Stimulated activated naive CD8-positive, alpha-beta T cell treated with anti-CD3 and anti-CD28 coated beads, Interleukin-15, Interleukin-2, amounts not matched to agents 100 U/mL and 50 U/mL, for 24 hours (primary cell): Measurements from ENCODE around the gene PIP5KL1.
A peak's percentile ranks its signal among the peaks of the same experiment; 100 is the strongest.
"Not testable (repeated sequence)": the region's sequence is repeated elsewhere in the genome, so short reads cannot be mapped to it uniquely, and the experiment has no call there.

Source experiments
- ATAC-seq: fragments of 150-1000 bp; cut with Tn5 transposase; one replicate; pipeline ENCODE4 v1.10.0; 2021
- DNase-seq: peaks from one replicate; pipeline ENCODE4 v3.0.0; 2021

Gene PIP5KL1

DNA sequence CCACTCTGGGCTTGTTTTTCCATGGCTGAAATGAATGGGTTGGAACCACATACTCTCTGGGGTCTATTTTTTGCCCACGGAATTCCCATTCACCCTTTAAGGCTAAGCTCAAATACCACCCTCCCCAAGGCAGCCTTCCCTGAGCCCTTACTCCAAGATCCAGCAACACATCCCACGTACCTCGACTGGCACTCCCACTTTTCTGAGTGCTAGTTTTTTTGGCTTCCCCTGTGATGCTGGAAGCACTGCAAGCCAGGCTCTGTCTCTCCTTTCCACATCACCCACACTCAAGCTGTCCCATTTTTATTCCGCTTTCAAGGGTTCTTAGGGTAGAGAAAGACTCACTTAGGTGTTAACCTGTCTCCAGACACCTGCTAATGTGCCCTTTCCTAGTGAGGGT is 37.2 kb downstream of the PIP5KL1 start:
- DNase-seq = no peak
- ATAC-seq = no peak

DNA sequence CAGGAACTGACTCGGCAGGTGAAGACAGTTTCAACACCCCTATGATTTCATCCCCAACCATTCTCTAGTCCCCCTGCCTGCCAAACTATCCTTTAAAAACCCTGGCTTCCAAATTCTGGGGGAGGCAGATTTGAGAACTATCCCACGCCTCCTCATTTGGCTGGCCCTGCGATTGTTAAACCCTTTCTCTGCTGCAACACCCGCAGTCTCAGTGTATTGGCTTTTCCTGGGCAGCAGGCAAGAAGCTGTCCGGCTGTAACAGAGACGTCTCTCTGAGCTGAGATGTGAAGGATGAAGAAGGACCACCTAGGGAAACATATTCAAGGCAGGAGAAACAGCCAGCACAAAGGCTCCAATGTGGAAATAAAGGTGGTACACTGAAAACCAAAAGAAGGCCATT is 37.7 kb downstream of the PIP5KL1 start:
- DNase-seq = no peak
- ATAC-seq = no peak

DNA sequence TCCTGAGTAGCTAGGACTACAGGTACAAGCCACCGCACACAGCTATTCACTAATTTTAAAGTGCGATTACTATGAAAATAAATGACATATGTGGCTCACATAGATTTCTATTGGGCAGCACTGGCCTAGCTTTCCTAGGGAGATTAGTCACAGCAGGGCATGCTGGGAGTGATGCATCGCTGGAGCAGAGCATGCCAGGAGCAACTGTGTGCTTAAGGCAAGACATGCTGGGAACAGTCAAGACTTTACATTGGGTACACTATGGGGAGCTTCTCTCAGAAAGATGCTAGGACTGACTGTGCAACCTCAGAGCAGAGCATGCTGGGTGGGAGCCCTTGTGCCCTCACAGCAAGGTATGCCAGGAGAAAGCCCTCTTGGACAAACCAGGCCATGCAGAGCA is 40.5 kb downstream of the PIP5KL1 start:
- no peak for ATAC-seq

DNA sequence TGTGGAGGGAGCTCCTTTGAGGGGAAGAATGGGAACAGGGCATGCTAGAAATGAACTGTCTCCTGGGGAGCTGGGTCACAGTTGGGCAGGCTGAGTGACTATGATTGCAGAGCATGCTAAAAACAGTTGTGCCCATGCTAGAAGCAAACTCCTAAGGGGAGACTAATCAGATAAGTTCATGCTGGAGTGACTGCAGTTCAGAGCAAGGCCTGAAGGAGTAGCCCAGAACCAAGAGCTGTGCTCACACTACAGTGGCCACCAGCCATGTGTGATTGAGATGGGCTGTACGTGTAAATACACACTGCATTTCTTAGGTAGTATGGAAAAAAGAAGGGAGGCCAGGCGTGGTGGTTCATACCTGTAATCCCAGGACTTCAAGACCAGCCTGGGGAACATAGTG is 42.8 kb downstream of the PIP5KL1 start:
- DNase-seq (no peak), ATAC-seq (no peak)

More for the DNA sequence above, 40.5 kb downstream of the PIP5KL1 start:
- DNase-seq = no peak

DNA sequence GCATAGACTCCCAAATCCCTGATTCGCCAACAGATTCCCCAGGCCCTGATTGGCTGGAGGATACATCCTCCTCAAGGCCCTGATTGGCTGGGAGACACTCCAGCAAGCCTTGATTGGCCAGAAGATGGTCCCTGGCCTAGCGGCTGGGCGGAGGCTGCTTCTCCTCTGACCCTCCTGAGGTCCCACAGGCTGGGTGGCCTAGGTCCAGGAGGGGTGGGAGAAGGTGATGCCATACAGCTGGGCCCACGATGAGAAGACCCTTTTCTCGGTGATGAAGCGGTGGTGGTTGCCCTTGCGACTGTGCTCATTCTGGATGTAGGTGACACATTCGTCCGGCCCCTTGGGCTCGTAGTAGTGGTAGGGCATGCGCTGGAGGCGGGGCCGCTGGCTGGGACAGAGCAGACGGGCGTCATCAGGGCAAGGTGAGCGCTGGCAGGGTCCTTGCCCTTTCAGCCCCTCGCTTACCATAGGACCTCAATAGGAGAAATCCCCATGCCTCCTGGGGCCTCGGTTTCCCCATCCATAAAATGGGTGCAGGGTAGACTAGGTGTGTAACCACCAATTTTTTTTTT is 44.1 kb downstream of the PIP5KL1 start:
- ATAC-seq (no peak), DNase-seq (no peak)

DNA sequence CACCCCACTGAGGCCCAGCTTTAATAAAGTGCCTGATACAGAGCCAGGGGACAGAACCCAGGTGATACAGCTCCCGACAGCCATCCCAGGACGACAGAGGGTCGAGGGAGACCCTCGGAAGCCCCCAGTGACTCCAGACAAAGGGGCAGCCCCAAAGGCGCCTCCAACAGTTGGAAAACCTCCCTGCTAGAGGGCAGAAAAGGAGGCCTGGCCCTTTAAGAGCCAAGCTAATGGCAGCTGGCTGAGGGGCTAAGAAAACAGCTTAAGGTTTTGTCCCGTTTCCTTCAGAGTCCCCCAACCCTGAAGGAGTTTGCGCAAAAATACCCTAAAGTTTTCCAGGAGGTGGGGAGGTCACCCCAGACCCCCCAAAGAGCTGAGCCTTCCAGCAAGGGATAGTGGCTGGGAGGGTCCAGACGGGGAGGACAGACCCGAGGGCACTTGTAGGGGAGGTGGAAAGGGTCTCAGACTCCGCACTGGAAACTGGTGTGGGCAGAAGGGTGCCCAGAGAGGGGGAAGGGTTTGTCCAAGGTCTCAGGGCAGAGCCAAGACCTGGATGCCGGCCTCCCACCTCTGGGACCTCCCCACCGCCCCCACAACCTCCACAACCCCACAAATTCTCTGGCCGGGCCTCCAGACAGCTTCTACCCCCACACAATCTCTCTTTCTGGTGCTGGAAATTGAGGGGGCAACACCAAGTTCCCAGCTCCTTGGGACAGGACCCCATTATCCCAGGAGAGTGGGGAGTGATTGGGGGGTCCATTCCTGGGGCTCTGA is 44.9 kb downstream of the PIP5KL1 start:
- ATAC-seq (no peak), DNase-seq (no peak)

DNA sequence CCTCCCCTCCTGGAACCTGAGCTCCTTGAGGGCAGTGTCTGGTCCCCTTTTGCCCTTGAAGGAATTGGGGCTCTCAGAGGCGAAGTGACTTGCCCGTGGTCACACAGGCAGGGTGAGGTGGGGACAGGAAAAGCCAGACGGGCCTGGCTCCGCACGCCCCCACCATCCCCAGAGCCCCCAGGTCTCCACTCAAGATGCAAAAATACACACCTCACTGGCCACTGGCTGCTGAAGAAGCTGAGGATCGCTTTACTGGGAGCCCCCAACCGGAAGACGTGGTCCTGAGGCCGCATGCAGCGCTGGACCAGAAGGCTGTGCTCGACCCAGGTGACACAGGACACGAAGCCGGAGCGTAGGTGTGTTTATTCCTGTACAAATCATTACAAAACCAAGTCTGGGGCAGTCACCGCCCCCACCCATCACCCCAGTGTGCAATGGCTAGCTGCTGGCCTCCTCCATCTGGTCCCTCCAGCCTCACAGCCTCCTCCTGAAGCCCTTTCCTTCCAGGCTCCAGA is 45.5 kb downstream of the PIP5KL1 start:
- DNase-seq (no peak), ATAC-seq (no peak)

DNA sequence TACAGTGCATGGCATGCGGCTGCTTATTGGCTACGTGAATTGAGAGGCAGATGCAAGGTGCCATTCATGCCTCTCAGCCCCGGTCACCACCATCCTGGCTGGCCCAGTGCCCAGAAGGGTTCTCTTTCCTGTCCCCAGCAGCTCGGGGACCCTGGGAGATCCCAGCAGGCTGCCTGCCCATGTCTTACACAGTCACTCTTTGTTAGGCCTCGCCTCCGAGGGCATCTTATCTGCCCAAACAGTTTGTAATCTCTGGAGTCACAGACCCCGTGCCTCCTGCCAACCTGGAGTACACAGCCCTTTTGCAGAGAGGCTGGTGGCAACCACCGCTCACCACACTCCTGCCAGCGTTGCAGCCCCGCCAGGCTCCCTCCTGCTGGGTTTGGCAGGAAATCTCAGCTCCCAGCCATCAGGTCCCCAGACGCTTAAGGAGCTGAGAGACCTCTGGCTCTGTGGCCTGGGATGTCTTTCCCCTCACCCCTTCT is 46.1 kb downstream of the PIP5KL1 start:
- DNase-seq (no peak), ATAC-seq (peak; percentile 20)

DNA sequence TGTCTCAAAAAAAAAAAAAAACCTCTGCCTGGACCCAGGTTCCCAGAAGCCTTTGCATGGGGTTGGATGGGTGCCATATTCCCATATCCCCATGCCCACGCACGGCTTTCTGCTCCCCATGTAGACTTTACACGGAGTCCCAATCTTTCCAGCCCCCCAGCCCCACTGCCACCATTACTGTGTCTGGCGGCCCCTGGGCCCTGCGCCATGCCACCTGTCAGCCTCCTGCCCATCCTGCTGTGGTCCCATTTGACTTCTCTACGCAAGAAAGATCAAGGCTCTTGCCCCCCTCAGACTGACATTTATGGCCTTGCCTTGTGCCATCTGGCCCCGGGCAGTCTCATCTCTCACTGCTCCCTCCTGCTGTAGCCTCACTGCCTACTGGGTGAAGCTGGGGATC is 46.6 kb downstream of the PIP5KL1 start:
- ATAC-seq = no peak

DNA sequence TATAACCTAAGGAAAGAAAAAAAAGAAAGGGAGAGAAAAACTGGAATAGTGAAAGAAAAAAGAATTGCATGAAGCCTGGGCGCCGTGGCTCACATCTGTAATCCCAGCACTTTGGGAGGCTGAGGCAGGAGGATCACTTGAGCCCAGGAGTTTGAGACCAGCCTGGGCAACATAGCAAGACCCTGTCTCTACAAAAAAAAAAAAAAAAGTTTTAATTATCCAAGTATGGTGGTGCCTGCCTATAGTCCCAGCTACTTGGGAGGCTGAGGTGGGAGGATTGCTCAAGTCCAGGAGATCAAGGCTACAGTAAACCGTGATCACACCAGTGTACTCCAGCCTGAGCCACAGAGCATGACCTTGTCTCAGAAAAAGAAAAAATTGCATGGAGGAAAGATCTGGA is 48.9 kb downstream of the PIP5KL1 start:
- not testable (repeated sequence) for DNase-seq, ATAC-seq

More for the DNA sequence above, 46.6 kb downstream of the PIP5KL1 start:
- DNase-seq = no peak

DNA sequence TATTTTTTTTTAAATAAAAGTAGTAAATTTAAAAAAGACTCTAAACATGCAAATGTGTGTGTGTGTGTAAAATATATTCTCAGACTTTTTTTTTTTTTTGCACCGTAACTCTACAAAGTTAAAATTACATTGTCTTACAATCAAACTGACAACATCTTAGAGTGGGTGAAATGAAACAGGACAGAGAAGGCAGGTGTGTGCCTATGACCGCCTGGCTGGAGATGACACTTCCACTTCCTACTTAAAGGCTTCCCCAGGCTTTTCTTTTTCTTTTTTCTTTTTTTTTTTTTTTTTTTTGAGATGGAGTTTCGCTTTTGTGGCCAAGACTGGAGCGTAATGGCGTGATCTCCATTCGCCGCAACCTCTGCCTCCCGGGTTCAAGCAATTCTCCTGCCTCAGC is 50.4 kb downstream of the PIP5KL1 start:
- DNase-seq = no peak
- ATAC-seq = no peak

DNA sequence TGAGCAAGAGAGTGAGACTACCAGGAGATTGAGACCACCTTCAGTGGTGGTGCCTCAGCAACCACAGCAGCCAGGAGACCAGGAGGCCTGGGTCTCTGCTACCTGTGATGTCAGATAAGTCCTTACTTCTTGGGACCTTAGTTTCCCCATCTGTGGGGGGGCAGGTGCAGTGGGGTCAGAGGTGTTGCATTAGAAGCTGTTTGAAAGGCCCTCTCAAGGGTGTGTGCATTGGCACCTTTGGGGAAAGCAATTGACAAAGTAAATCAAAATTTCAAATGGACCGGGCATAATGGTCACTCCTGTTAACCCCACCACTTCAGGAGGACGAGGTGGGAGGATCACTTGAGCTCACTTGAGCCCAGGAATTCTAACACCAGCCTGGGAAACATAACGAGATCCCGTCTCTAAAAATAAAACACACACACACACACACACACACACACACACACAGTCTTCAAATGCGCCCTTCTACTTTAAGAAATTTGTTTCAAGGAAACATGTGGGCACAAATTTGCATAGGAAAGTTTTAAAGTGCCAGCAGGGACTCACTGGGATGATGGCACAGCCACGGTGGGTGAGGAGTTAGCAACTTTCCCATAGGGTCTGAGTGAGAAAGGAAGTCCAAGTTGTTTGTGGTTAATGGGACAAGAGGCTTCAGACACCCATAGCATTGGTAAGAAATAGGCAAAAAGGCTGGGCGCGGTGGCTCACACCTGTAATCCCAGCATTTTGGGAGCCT is 51.8 kb downstream of the PIP5KL1 start:
- DNase-seq = no peak
- ATAC-seq = no peak

DNA sequence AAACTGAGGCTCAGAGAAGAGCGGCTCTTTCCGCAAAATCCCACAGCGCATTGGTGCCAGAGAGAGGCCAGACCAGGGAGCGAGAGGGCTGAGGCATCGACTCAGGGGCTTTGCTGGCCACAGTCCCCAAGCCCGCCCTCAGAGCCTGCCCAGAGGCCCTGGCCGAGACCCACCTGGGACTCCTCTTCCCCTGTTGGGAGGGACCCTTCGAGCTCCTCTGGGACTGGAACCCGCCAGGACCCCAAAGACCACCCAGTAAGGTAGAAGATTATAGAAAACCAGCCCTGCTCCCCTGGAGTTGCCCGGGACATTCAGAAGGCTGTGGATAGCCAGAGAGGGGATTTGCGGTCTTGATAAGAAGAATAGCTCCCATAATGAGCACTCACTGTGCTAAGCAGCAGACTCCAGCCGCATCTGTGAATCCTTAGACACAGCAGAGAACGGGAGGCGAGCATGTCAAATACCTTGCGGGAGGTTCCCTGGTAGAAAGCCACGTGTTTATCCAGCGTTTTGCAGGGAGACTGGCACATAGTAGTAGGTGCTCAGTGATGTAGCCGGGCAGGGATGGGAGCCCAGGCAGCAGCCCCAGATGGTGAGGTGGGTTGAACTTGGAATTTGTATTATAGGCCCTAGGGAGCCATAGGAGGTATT is 52.5 kb downstream of the PIP5KL1 start:
- DNase-seq (no peak), ATAC-seq (no peak)

DNA sequence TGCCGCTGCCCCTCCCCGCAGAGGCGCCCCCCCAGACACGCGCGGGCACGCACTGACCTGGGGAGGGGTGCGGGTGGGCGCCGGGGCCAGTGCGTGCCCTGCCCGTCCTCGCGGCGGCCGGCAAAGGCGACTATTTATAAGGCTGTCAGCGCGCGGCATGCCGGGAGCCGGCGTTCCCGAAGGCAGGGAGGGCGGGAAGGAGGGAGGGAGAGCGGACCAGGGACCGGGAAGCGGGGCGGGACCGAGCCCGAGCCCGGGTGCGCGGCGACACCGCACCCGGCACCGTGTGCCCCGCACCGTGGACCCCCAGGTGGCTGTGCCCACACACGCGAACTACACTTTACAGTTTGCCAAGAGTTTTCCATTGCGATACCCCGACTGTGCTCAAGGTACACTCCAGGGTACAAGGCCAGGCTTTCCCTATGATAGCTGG is 53.0 kb downstream of the PIP5KL1 start, which contains the start of gene AK1:
Gene AK1 (minus strand): TSS at position 110 of the 433 bp plus-strand sequence. CDS start 3,058 bp downstream, outside the sequence.
- no peak for ATAC-seq
- no peak for DNase-seq

DNA sequence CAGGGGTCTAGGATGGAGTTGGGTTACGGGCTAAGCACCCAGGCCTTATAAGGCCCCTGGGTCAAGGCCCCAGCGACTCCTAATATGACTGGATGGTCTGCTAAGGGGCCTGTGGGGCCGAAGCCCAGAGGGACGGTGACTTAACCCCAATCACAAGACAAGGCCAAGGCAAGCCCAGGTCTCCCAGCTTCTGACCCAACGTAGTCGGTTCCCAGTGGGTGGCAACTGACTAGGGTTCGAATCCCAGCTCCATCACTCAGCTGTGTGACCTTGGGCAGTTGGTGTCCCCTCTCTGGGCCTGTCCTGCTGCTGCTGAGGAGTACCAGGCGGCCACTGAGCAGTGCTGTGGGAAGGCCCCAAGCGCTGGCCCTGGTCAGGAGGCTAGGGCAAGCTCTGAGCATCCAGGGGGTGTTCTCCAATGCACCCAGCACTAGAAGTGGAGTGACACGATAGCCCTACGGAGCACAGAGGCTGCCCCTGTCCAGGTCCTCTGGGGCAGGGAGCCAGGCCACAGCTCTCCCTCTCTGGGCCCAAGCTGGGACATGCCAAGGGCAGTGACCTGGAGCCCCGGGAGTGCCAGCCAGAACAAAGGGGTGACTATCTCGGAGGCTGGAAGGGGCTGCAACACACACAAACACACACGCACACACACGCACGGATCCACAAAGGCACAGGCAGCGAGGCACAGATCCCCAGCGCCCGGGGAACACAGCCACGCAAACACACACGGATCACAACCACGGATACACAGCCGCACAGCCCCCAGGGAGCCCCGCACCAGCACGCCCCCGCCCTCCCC is 53.6 kb downstream of the PIP5KL1 start:
- no peak for ATAC-seq

DNA sequence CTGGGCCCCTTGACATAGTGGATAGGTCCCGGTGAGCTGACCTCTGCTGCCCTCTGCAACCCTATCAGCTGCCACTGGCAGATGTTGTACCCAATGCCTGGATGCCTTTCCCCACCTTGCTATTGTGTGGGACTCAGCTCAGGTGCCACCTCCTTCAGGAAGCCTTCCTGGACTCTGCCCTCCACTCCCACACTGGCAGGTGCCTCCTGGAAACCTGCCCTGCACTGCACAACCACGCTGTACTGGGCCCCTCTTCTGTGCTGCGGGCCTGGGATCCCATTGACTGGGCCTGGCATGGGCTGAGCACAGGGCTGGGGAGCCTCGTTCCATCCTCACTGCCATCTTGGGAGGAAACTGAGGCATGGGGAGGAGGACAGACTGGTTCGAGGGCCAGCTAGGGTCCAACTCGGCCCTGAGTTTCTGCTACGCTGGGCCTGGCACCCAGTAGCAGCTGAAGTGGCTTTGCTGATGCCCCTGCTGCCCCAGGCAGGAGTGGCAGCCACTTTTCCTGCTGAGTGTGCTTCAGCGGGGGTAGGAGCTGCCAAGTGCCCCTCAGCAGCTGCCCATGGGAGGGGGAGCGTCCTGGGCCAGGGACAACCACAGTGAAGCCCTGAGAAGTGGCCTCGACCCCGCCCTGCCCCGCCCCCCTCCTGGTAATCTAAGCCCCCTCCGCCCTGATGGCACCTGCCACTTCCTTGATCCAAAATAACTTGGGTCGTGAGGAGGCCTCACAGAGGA is 54.4 kb downstream of the PIP5KL1 start:
- ATAC-seq = no peak

More for the DNA sequence above, 53.6 kb downstream of the PIP5KL1 start:
- DNase-seq = no peak

DNA sequence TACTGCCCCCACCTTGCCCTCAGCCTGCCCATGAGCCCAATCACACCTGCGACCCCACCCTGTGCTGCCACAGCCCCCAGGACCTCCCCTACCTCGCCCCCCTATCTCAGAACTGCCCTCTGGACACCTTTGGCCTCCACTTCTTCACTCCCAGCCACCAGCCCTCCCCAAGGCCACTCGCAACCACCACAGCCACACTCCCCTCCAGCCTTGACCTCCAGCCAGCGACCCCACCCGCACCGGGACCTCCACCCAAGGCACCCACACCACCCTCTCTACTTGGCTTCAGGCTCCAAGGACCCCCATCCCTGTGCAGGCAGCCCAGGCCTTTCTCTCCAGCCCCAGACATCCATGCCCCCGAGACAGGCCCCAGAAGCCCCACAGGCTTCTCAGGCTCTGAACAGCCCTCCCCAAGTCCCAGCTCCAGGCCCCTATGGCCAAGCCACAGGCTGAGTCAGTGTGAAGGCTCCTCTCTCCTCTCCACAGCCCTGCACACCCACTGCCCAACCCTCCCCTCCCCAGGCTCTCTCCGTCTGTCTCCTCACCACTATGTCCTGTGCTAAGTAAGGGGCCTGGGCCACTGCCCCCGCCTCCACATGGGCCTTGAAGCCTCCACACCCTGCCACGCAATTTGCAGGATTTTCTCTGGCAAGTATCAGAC is 55.1 kb downstream of the PIP5KL1 start:
- ATAC-seq = no peak
- DNase-seq = no peak

More for the DNA sequence above, 54.4 kb downstream of the PIP5KL1 start:
- no peak for DNase-seq

DNA sequence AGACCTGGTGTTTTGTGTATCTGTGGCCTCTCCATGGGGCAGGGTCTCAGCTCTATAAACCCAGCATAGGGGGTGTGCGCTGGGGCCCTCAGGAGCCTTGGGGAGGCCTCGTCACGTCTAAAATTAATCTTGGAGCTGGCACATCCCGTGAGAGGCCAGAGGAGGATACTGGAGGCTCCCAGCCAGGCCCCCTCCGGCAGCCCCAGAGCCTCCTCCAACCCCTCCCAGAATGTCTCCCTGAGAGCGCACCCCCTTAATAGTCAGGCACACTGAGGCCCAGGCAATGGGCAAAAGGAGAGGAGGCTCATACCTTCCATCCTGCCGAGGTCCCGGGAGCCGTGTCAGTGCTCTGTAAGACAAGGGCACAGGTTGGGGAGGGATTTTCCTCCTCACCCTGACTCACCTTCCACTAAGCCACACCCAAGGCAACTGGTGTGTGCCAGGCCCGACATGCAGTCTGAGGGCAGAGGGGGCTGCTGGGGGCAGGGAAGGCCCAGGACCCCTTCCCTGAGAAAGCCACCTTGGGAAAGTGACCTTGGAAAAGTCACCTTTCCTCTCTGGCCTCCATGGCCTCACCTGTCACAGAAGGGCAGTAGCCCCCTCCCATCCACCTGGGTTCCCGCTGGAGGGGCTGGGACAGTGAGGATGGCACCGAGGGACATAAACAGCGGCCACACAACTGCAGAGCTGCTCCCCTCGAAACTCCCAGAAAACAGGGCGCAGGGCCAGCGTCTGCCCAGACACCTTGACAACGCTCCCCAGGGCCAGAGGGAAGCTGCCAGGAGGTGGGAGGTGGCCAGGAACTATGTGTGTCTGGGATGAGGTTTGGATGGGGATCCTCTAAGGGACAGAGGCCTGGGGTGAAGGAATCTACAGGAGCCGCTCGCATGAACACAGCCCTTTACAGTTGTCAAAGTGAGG is 56.0 kb downstream of the PIP5KL1 start:
- DNase-seq (no peak), ATAC-seq (no peak)

DNA sequence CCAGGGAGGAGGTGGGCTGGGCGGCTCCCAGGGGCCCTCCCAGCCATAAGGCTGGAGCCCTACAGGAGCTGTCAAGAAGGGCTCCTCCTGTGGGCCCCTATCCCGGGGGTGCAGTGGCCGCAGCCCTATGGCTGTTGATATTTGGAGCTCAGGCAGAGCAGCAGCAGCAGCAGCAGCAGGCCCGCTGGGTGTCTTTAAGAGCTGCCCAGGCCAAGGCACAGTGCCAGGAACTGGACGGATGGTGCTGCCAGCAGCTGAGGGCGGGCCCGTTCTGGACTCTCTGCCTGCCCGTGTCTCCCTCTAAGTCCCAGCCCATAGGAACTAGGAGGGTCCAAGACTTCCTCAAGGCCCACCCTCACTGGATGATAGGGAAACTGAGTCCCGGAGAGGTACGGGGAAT is 56.7 kb downstream of the PIP5KL1 start:
- no peak for ATAC-seq
- no peak for DNase-seq
